Measurements from ENCODE around the gene PIK3R6.

Gene PIK3R6

DNA sequence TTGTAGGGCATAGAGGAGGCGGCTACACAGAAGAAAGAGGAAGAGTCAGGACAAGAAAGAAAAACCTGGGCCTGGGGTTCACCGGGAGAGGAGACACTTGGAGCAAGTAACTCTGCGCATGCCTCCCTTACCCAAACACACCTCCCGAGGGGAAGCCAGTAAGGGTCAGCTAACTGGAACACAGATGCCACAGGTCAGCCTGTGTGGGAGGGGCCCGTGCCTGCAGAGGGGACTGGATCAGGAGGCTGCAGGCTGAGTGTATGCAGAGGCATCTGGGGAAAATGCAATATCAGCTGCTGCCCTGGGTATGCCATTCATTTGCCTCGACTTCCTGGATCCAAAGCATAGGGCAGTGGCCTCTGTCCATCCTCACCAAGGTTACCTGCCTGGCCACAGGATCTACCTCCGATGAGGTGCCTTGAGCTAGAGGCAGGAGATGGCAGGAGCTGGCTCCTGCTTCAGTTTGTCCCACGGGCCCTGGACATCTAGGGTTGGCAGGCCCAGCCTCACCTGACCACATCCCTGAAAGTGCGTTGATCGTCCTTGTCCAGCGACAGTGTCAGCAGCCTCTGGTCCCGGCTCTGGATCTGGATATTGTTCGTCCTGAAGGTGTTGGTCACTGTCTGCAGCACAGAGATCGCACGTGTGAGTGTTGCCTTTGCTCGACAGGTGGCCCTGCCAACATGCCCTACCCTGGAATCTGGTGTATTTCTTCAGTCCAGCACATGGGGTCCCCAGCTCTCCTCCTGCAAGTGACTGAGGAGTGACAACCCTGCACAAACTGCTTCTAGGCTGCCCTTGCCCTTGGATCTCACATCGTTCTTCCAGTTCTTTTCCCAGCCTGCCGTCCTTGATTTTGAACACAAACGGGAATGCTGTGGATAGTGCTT lies 63.7 kb downstream of the PIK3R6 start:
- intact Hi-C loops (cut with DNase I): no loop called here
- peak in 1 of 10 donors; percentile 75 for DNase-seq

- DNase-seq: peak in 1 of 10 donors; percentile 47
- intact Hi-C loops (cut with DNase I): no loop called here
These were observed 66.2 kb downstream of the PIK3R6 start for GRCh38 chr17:8801135-8801840.

DNA sequence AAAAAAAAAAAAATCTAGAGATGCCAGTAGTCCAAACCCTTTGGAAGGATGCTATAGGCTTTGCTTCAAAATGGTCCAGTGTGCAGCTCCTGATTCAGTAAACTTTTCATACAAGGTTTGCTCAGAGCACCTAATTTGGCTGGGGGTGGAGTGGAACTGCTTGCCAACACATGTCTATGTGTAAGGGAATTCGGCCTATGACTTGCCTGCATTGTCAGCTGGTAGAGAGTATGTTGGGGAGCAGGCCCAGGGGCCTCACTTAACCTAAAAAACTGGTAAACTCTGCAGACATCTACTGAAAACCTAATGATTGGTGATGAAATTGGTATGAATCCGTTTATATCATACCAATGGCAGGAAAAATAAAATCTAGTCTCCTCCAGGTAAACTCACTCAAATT lies 66.8 kb downstream of the PIK3R6 start:
- DNase-seq: peak in 1 of 10 donors; percentile 37
- intact Hi-C loops (cut with DNase I): no loop called here

GRCh38 chr17:8799570-8800212 lies 67.8 kb downstream of the PIK3R6 start:
- DNase-seq: no peak
- intact Hi-C loops (cut with DNase I): no loop called here

GRCh38 chr17:8798846-8799569 lies 68.5 kb downstream of the PIK3R6 start, which contains the start of gene MFSD6L:
MFSD6L (minus strand) TSS chr17:8799365; CDS start chr17:8799120, 245 bp downstream.
- intact Hi-C loops (cut with DNase I): no loop called here
- DNase-seq: peak in 1 of 10 donors; percentile 79

DNA sequence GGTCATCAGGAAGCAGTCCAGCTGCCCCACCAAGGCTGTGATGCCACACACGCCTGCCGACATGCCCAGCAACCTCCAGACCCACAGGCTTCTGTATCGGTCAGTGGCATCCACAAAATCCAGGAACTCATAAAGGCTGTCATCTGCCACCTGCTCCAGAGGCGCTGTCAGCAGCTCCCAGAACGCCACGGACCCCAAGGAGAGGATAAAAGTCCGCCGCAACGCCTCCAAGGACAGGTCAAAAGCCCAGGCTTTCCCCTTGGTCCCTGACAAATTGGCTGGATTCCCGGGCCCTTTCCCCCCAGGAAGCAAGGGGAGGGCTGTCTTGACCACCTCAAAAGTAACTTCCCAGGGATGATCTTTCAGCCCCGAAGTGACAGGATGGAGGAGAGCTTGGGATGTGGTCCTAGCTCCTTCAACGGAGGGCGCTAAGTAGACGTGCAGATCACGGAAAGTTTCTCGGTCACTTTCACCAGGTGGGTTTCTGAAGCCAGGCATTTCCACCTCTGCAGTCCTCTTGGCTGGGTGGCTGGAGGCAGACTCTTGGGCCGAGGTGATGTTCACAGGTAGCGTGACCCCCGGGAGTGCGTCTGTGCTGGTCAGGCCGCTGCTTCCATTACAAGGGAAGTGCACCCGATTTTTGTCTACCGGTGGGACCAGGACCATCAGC lies 69.2 kb downstream of the PIK3R6 start:
- intact Hi-C loops (cut with DNase I): no loop called here
- DNase-seq: peak in 1 of 10 donors; percentile 72

GRCh38 chr17:8797621-8798175 lies 69.8 kb downstream of the PIK3R6 start:
- intact Hi-C loops (cut with DNase I): no loop called here
- DNase-seq: peak in 1 of 10 donors; percentile 64

DNA sequence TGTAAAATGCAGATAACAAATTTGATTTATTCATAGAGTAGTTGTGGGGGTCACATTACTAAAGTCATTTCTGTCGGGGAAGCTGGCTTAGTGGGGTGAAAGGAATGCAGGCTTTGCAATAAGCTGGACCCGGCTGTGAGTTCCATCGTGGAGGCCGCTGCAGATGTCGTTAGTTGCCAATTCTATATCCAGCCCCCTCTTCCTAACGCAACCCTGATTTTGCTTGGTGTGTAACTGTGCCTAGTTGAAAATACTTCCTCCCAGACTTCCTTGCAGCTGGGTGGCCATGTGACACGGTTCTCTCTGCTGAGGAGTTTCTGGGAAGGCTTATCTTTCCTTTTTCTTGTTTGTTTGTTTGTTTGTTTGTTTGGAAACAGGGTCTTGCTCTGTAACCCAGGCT lies 72.8 kb downstream of the PIK3R6 start:
- intact Hi-C loops (cut with DNase I): no loop called here
- DNase-seq: no peak

- intact Hi-C loops (cut with DNase I): no loop called here
- DNase-seq: no peak
These were observed 73.8 kb downstream of the PIK3R6 start for GRCh38 chr17:8793649-8794048.

DNA sequence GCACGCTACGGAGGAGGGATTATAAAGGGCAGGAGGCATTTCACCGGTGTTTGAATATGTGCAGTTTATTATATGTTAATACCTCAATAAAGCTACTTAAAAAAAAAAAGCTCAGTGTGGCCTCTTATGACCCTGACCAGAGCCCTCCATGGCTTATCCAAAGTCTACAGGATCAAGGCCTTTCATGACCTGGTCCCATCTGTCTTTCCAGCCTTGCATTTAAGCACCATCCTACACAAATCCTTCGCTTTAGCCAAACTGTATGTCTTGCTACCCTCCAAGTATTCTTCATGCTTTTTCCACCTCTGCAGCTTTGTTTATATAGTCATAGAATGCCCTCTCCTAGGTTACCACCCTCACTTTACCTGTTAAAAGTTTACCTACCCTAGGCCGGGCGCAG lies 74.8 kb downstream of the PIK3R6 start:
- intact Hi-C loops (cut with DNase I): no loop called here
- DNase-seq: no peak

DNA sequence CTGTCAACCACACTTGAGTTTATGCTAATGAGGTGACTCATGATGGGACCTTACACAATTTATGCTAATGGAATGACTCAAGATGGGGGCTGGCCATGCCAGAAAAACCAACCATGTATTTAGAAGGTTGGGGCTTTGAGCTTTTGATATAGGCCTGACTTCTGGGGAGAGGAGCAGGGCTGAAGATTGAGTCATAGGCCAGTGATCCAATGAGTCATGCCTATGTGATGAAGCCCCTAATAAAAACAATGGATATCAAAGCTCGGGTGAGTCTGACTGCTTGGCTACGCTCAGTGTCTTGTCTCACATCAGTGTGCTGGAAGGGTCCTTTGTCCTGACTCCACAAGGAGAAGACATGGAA lies 75.6 kb downstream of the PIK3R6 start:
- intact Hi-C loops (cut with DNase I): no loop called here
- no peak for DNase-seq

DNA sequence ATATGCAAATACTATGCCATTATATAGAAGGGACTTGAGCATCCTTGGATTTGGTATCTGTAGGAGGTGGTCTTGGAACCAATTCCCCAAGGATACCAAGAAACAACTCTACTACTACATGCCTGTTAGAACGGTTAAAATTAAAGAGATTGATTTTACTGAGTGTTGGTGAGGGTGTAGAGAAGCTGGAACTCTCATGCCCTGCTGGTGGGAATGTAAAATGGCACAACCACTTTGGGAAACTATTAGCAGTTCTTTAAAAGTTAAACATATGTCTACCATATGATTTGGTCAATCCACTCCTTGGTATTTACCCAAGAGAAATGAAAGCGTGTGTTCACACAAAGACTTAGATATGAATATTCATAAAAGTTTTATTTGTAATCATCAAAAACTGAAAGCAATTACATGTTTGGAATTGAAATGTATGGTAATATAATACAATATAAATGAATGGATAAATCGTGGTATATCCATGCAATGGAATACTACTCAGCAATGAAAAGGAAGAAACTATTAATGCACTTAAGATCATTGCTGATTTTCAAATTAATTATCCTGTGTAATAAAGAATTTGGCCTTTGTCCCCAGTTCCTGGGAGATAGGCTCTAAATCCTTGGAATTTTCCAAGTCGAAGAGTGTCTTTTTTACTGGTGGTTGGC lies 76.1 kb downstream of the PIK3R6 start:
- intact Hi-C loops (cut with DNase I): no loop called here
- DNase-seq: no peak

DNA sequence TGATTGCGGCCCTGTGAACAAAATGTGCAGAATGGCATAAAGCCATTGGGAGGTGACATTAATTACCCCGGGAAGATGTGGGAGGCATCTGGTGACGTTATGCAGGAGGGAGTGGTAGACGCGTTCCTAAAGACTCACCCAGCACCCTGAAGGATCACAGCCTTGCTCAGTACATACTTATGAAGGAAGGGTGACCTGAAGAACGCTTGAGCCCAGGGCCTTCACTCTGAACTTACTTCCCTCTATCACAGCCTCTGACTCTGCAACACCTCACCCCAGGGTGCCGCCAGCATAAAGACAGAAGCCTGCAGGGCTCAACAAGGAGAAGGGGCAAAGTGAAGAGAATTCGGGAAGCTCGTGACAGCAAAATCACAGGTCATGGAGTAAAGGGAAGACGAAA lies 77.7 kb downstream of the PIK3R6 start:
- intact Hi-C loops (cut with DNase I): no loop called here
- DNase-seq: no peak

DNA sequence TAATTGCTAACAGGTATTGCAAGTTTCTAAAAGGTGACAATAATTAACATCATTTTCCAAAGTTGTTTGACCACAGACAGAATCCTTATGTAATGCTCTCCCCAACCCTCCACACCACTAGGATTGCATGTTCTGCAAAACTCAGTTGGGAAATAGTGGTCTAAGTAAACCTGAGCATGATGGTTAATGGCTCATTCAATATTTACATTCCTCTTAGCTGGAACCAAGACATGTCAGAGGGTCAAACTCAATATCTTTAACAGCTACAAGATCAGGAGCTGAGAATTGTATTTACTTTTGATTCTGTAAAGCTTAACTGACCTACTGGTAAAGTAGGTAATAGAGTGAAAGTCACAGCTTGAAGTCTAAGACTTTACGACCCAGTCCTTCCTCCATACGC lies 78.5 kb downstream of the PIK3R6 start:
- intact Hi-C loops (cut with DNase I): no loop called here
- DNase-seq: no peak

GRCh38 chr17:8785547-8786413 lies 81.7 kb downstream of the PIK3R6 start:
- DNase-seq: peak; percentile 54 to 96 (median 77)
- intact Hi-C loops (cut with DNase I): no loop called here

GRCh38 chr17:8782176-8782575 lies 85.3 kb downstream of the PIK3R6 start:
- DNase-seq: no peak
- intact Hi-C loops (cut with DNase I): no loop called here

DNA sequence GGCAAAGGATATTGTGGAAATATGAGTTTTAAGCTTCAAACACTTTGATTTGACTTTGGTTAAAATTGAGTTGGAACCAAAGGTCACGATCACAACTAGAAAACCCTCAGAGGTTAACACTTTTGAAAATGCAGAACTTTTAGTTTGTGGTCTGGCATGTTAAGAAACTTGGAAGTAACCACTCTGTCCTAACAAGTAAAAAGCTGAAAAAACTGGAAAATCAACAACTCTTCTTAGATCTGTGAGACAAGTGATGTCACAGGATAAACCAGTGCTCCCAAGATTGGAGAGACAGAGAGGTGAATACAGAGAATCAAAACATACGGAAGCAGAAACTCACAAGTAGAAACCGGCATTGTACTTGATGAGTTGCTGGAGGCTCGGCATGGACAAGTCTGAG lies 85.7 kb downstream of the PIK3R6 start:
- intact Hi-C loops (cut with DNase I): no loop called here

DNA sequence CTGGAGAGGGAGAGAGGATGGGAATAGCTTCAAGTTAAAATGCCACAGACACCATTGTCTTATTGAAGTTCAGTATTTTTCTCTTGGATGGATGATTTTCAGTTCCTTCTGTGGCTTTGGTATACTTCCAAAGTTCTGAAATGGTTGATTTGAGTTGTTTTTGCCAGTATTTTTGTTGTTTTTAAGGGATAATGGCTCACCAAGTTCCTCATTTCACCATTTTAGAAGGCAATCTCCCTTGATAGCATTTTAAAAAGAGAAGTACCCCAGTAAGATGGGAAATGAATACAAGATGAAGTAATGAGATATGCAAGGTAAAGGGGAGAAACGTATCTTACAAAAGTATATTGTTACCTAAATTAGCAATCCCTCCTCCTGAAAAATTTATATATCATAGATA lies 90.6 kb downstream of the PIK3R6 start:
- intact Hi-C loops (cut with DNase I): no loop called here
- DNase-seq: no peak

More for the DNA sequence above, 85.7 kb downstream of the PIK3R6 start:
- no peak for DNase-seq
